Ovary (tissue), 9 donors: ENCODE measurements around the gene FAHD2B. TPM values are rescaled to one million over a fixed set of nuclear protein-coding genes. Genes with fewer than 3 reads are reported as not detected.
"Not testable (repeated sequence)": the region's sequence is repeated elsewhere in the genome, so short reads cannot be mapped to it uniquely, and the experiment has no call there.

ENCODE experiments used
- DNase-seq, 5 donors: peaks; one replicate each; pipeline ENCODE4 v3.0.0-alpha.2; 2019 to 2020
- H3K27ac ChIP-seq, 2 donors: fragments of 200-600 bp; one replicate each; pipeline versions ENCODE4 v1.5.1 to v1.8.0; 2019 to 2022
- H3K27me3 ChIP-seq: fragments of 200-600 bp; one replicate; pipeline ENCODE4 v1.8.0; 2022
- H3K36me3 ChIP-seq: fragments of 200-600 bp; sonication (generic); one replicate; pipeline ENCODE4 v1.5.1; 2019
- H3K4me1 ChIP-seq: one replicate; pipeline ENCODE4 v1.8.1; 2013; ENCODE audit warnings: mild to moderate bottlenecking, moderate library complexity; ENCODE audit not compliant: insufficient read depth
- H3K4me3 ChIP-seq: fragments of 200-600 bp; sonication (generic); one replicate; pipeline ENCODE4 v1.5.1; 2017
- H3K9me3 ChIP-seq, 2 donors: fragments of 200-600 bp in 1 of 2; sonication (generic) in 1 of 2; one replicate each; pipeline versions ENCODE4 v1.5.1 to v1.8.1; 2013 to 2019; ENCODE audit warnings: mild to moderate bottlenecking in 1 of 2, moderate library complexity in 1 of 2
- CTCF ChIP-seq, 3 donors: fragments of 450-650 bp in 2 of 3; fragments of 200-600 bp in 1 of 3; IDR thresholded peaks; one replicate each; pipeline versions ENCODE4 v1.5.1 to v1.8.0; 2016 to 2022; ENCODE audit warnings: antibody characterized with exemption in 3 of 3, mild to moderate bottlenecking in 1 of 3
- EP300 ChIP-seq: sonication (generic); formaldehyde crosslinking; IDR thresholded peaks from one replicate; pipeline ENCODE4 v1.6.1; 2017; ENCODE audit warnings: antibody characterized with exemption
- POLR2A ChIP-seq: fragments of 450-650 bp; IDR thresholded peaks from one replicate; pipeline ENCODE4 v1.6.1; 2017; ENCODE audit warnings: antibody characterized with exemption, mild to moderate bottlenecking, moderate library complexity
- WGBS, 3 donors: extraction: QIAGEN DNeasy Blood & Tissue Kit in 1 of 3; methylation state at CpG; one replicate each; pipeline versions ENCODE4 v1.1.5 to v1.1.7; 2013 to 2017; 5-methylcytosine and 5-hydroxymethylcytosine counted together
- intact Hi-C, 4 donors: fragments of 100-400 bp; cut with DNase I; formaldehyde crosslinking; loops; one replicate each; pipeline versions ENCODE4 v1.11.0 to v1.15.1; 2022 to 2023
- polyA plus RNA-seq, 2 donors: library from polyadenylated mRNA; stranded (reverse); fragments of 200-250 nt in 1 of 2; fragments of 350-450 nt in 1 of 2; fragmentation: Illumina TruSeq in 1 of 2; extraction: RNeasy Lipid Tissue Mini Kit (QIAGEN cat#74804) in 1 of 2; gene quantifications; one replicate each; pipeline ENCODE4 v1.2.3, GENCODE V29; 2013 to 2014
- total RNA-seq, 7 donors: library from RNA; depleted of rRNA in 2 of 7; stranded (reverse); fragments of >200 nt in 2 of 7; fragmentation: NEBNext Ultra II Directional in 3 of 7; extraction: Animal tissue kit (Norgen Biotek cat#: 25700) in 3 of 7; gene quantifications; one replicate each; pipeline versions ENCODE4 v1.1.0 to v1.2.4, GENCODE V29; 2016 to 2023
- donor health status: DM: no; HTN: no; CAD: no; lungs with moderate emphysema.
- donor health status: DM: no; HTN: no; CAD: no.
- donor health status: Bipolar disorder and iron deficiency.
- donor health status: DM: yes; HTN: yes; CAD: no.
- donor health status: DM: no; HTN: no; CAD: no.
- donor health status: DM: yes; HTN: yes; CAD: no.

FAHD2B gene
- total and polyA plus RNA-seq, 9 donors, result 12.4 to 33.9 (median 27.3) TPM

- intact Hi-C loops, H3K27me3 ChIP-seq, H3K36me3 ChIP-seq, H3K4me1 ChIP-seq, H3K9me3 ChIP-seq: not testable (repeated sequence)
- DNase-seq, result peak; percentile 57 to 81 (median 71)
- 0% methylated on average over 23 to 39 of the region's 44 CpGs for WGBS, 3 donors
- TF ChIP-seq CTCF (IDR thresholded peaks at IDR 0.05), result peak; percentile 77 to 98 (median 94)
- Histone ChIP-seq H3K4me3 (peak overlapping the region; percentile 74), H3K27ac (peak overlapping the region; percentile 77 to 88)
Measured at GRCh38 chr2:97112320-97113049, 17.8 kb upstream of the FAHD2B start.

- intact Hi-C loops, H3K27me3 ChIP-seq, H3K4me3 ChIP-seq, H3K9me3 ChIP-seq, DNase-seq, H3K4me1 ChIP-seq, H3K36me3 ChIP-seq, H3K27ac ChIP-seq: not testable (repeated sequence)
- 78 to 91% (median 91%) methylated on average over 9 of the region's 9 CpGs for WGBS, 3 donors
Measured at GRCh38 chr2:97111246-97111645, 16.6 kb upstream of the FAHD2B start.

GRCh38 chr2:97106878-97107277 is 12.2 kb upstream of the FAHD2B start:
- H3K9me3 ChIP-seq, H3K36me3 ChIP-seq, DNase-seq, H3K27ac ChIP-seq, intact Hi-C loops, H3K27me3 ChIP-seq, H3K4me3 ChIP-seq, H3K4me1 ChIP-seq: not testable (repeated sequence)
- WGBS, 3 donors, result 87 to 90% (median 88%) methylated on average over 2 of the region's 2 CpGs

- H3K4me3 ChIP-seq, H3K4me1 ChIP-seq, H3K27me3 ChIP-seq, H3K9me3 ChIP-seq, H3K36me3 ChIP-seq, H3K27ac ChIP-seq, intact Hi-C loops, DNase-seq: not testable (repeated sequence)
- WGBS, 3 donors, result 79 to 82% (median 82%) methylated on average over 3 of the region's 3 CpGs
Measured at GRCh38 chr2:97098786-97099372, 4.2 kb upstream of the FAHD2B start.

GRCh38 chr2:97095661-97096060 is 979 bp upstream of the FAHD2B start:
- WGBS, 3 donors, result 77 to 83% (median 83%) methylated on average over 12 of the region's 12 CpGs
- H3K27ac ChIP-seq, result peak overlapping the region in 1 of 2 donors; percentile 82
- no peak for DNase-seq
- no peaks in the 10 kb centered on the region for H3K9me3 ChIP-seq
- no peaks in the 10 kb centered on the region for H3K36me3 ChIP-seq
- TF ChIP-seq EP300, result no peak
- TF ChIP-seq CTCF (IDR thresholded peaks at IDR 0.05), result no peak
- TF ChIP-seq POLR2A, result no peak
- H3K27me3 ChIP-seq, result no peaks in the 10 kb centered on the region
- H3K4me1 ChIP-seq, result peaks cover 6% of the 10 kb centered on the region
- intact Hi-C loops, result no loop called here
- no peak overlapping the region for H3K4me3 ChIP-seq

GRCh38 chr2:97093983-97094771 is 505 bp downstream of the FAHD2B start:
- H3K27me3 ChIP-seq, H3K9me3 ChIP-seq, intact Hi-C loops, H3K36me3 ChIP-seq, H3K4me1 ChIP-seq: not testable (repeated sequence)
- peak in 1 of 5 donors; percentile 46 for DNase-seq
- Histone ChIP-seq H3K4me3 (peak overlapping the region; percentile 40), H3K27ac (peak overlapping the region in 1 of 2 donors; percentile 49)
- 62 to 74% (median 70%) methylated on average over 3 to 5 of the region's 33 CpGs for WGBS, 3 donors

GRCh38 chr2:97092946-97093345 is 1.7 kb downstream of the FAHD2B start:
- DNase-seq, H3K36me3 ChIP-seq, H3K27ac ChIP-seq, H3K27me3 ChIP-seq, H3K4me3 ChIP-seq, intact Hi-C loops, H3K9me3 ChIP-seq, H3K4me1 ChIP-seq: not testable (repeated sequence)
- WGBS, 3 donors, result 85 to 100% (median 95%) methylated on average over 2 of the region's 2 CpGs

GRCh38 chr2:97088706-97089105 is 6.0 kb downstream of the FAHD2B start:
- H3K9me3 ChIP-seq, H3K27me3 ChIP-seq, H3K4me3 ChIP-seq, DNase-seq, H3K27ac ChIP-seq, H3K36me3 ChIP-seq, intact Hi-C loops, H3K4me1 ChIP-seq: not testable (repeated sequence)
- 93 to 95% (median 95%) methylated on average over 1 of the region's 1 CpG for WGBS, 3 donors

- WGBS, 3 donors, result 89 to 94% (median 89%) methylated on average over 2 of the region's 7 CpGs
Measured at GRCh38 chr2:97085093-97085492, 9.6 kb downstream of the FAHD2B start.

More at GRCh38 chr2:97085093-97085492, 9.6 kb downstream of the FAHD2B start:
- H3K36me3 ChIP-seq, DNase-seq, H3K27ac ChIP-seq, H3K9me3 ChIP-seq, intact Hi-C loops, H3K27me3 ChIP-seq, H3K4me3 ChIP-seq, H3K4me1 ChIP-seq: not testable (repeated sequence)
